Globus pallidus (tissue), 1 donor: Measurements from ENCODE around the gene DRAXIN.

Experiments
- DNase-seq: peaks from one replicate; pipeline ENCODE4 v3.0.0-alpha.2; 2015; ENCODE audit warnings: low spot score

Gene DRAXIN

DNA sequence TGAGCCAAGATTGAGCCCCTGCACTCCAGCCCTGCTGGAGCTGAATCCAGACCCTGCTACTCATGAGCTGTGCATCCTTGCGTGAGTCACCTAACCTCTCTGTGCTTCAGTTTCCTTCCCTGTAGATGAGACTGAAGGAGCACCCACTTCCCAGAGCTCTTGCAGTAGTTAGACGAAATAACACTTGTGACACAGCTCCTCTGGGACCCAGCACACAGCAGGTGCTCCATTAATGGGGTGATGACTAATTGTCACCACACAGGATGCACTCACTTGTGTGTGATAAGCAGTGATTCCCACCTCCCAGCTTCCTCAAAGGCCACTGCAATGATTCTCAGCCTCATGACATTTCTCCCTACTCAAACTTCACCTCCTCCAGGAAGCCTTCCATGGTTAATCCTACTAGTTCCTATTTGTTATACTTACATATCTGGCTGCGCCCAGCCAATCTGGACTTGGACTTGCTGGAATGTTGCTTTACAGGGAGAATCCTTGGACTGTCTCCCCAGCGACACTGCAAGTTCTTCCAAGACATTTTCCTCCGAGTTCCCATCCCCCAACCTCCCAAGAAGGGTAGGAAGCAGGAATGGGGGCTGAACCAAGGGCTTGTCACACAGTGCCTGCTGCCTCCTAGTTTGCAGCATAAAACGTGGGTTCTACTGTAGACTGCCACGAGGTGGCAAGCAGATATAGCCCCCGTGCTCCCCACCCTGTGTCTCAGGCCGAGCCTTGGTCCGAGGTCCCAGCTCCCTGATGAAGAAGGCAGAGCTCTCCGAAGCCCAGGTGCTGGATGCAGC lies 17.2 kb downstream of the DRAXIN start:
- DNase-seq = no peak

DNA sequence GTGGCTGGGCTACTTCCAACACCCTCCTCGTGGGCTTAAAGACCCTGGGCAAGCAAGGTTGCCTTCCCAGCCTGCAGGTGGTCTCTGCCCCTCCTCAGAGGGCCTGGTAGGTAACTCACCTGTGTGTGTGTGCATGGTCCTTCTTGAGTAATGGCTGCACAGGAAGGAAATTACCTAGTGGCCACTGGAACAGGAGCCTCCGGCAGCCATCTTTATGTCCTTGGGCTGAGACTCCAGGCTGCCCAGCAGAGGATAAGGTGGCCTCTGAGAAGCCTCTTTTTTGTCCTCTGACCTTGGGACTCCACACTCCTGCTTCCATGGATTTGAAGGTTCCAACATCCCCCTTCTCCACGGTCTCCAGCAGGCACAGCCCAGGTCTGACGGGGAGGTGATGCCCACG lies 20.0 kb downstream of the DRAXIN start:
- DNase-seq = no peak

DNA sequence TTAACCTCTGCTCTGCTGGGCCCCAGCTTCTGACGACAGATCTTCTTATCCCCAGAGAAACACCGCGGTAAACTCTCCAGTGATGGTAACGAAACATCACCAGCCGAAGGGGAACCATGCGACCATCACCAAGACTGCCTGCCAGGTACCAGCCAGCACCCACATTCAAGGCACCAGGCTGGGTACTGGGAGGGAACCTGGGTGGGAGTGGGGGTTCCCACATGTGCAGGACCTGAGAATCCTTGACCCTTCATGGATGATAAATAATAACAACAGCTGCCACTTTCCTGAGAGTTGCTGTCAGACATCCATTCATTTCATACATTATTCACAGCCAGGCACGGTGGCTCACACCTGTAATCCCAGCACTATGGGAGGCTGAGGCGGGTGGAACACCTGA lies 20.8 kb downstream of the DRAXIN start:
- DNase-seq = no peak

DNA sequence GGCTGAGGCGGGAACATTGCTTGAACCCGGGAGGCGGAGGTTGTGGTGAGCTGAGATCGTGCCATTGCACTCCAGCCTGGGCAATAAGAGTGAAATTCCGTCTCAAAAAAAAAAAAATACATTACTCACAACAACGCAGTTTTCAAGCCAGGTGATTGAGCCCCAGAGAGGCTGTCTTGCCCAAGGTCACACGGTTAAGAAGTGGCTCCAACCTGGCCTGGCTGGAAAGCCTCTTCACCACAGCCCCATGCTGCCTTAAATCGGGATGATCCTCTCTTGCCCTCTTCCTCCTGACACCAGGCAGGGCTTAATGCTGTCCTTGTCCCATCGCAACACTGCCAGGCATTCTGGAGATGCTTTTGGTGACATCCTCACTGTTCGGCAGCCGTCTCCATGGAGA lies 21.6 kb downstream of the DRAXIN start:
- DNase-seq = no peak

DNA sequence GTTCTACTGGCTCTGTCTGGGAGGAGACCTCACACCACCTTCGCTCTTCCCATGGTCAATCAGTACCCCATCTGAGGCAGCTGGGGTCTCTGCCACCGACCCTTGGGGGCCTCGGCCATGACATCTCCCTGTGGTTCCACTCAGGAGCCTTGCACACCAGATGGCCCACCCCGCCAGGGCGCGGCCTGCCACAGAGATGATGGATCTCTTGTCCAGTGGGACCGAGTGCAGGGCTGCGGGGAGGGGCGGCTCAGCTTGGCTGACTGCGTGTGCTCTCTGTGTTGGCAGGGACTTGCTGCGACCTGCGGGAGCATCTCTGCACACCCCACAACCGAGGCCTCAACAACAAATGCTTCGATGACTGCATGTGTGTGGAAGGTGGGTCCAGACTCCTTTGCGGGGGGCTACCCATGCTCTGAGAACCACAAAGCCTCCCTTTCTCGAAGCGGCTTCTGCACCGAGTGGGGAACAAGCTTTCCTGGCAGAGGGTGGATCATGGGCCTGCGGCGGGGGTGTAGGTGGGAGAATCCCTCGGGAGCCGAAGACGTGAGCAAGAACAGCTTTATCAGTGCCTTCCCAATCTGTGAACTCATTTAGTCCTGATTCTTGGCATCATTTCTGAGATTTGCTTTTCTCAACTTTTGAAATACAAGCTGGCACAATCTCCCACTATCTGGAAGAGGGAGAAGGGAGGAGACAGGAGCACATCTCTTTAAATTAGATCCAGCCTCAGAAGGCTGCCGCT lies 23.5 kb downstream of the DRAXIN start:
- DNase-seq = no peak

DNA sequence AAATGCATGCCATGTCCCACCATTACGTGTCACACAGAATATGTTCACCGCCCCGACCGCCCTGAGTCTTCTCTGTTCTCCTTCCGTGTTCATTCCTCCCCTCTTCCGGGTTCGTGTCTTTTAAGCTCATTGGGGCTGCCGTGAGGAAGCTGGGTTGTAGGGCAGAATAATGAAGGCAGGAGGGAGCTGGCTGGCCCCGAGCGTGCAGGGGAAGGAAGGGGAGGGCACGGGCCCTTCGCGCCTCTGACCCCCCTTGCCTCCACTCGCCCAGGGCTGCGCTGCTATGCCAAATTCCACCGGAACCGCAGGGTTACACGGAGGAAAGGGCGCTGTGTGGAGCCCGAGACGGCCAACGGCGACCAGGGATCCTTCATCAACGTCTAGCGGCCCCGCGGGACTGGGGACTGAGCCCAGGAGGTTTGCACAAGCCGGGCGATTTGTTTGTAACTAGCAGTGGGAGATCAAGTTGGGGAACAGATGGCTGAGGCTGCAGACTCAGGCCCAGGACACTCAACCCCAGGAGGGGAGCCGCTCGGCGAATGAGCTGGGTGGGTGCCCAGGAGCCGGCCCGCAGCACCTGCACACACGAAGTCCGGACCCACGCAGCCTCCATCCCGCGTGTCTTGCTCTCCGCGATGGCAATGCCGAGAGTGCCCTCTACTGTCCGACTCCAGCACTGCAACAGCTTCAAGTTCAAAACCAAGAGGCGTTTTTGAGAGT lies 28.0 kb downstream of the DRAXIN start:
- peak; percentile 78 for DNase-seq

DNA sequence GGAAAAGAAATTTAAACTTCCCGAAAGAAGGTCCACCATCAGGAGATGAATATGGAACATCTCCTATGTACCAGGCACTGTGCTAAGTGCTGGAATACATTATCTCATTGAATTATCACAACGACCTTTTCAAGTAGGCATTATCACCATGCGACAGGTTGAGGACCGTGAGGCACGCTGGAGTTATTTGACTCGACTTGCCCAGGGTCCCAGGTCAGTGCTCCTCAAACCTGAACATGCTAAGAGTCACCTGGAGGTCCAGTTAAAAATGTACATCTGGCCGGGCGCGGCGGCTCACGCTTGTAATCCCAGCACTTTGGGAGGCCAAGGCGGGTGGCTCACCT lies 28.5 kb downstream of the DRAXIN start:
- DNase-seq = no peak

DNA sequence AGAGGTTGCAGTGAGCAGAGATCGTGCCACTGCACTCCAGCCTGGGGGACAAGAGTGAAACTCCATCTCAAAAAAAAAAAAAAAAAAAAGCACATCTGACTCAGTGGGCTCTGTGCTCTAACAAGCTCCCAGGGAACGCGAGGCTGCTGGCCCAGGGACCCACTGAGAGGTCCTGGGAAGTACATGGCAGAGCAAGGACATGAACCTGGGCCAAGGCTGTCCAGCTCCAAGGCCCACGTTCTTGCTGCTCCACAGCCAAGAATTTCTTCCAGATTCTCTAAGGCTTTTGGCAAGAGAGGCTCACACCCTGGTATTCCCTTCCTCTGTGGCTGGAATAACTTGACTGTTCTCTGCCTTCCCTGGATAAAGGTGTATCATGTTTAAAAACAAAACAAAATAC lies 29.0 kb downstream of the DRAXIN start:
- DNase-seq = no peak

DNA sequence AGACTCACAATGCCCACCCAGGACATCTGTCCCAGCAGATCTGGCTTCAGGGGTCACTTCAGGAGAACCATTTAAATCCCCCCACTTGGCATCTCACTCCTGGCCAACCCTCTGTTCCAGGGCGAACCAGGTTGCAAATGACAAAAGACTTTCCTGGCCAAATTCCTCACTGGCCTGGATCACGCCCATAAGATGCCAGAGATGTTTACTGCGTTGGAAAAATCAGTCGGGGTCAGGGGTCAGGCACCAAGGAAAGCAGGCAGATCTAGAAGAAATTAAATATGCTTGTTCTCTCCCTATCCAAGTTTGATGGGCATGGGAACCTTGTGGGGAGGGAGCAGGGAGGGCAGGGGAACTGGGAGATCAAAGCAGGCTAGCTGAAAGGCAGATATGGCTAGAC lies 29.8 kb downstream of the DRAXIN start:
- DNase-seq = no peak

DNA sequence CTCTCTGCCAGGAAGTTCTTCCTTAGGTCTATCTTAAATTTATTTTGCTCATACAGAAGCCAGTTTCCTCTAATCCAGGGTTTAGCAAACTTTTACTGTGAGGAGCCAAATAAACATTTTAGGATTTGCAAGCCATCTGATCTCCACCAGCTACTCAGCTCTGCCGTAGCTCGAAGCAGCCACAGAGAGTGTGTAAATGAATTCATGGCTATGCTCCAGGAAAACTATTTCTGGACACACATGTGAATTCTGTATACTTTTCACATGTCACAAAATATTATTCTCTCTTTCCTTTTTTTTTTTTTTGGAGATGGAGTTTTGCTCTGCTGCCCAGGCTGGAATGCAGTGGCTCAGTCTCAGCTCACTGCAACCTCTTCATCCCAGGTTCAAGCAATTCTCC lies 31.0 kb downstream of the DRAXIN start:
- DNase-seq = no peak

DNA sequence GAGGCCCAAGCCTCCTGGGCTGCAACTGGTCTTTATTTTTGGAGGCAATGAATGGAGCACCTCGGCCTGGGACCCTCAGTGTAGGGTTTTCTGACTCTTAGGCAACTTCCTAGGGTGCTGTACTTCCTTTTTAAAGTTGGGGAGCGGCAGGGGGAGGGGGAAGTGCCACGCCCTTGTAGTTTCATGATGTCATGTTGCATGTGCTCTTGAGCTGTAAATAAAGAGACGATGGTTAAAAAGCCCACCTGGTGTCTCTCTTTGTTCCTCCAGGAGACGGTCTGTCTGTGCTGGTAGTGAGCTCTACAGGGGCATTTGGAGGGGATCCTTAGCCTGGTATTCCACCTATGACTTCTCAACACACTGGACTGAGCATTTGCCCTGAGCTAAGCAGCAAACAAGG lies 34.1 kb downstream of the DRAXIN start:
- DNase-seq = no peak

DNA sequence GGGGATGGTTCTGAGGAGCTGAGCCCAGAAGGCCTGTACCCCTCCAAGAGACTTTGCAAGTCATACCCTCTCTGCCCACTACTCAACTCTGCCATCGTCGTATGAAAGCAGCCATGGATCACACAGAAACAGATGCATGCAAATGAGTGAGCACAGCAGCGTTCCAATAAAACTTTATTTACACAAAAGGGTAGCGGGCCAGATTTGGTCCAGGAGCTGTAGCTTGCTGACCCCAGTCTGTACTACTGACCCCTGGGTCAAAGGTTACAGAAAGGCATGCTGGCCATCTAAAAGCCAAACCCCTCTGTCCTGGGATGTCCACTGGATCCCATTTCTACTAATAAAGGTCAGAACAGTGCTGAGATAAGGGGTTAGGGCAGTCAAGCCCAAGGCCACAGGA lies 35.6 kb downstream of the DRAXIN start:
- DNase-seq = no peak

DNA sequence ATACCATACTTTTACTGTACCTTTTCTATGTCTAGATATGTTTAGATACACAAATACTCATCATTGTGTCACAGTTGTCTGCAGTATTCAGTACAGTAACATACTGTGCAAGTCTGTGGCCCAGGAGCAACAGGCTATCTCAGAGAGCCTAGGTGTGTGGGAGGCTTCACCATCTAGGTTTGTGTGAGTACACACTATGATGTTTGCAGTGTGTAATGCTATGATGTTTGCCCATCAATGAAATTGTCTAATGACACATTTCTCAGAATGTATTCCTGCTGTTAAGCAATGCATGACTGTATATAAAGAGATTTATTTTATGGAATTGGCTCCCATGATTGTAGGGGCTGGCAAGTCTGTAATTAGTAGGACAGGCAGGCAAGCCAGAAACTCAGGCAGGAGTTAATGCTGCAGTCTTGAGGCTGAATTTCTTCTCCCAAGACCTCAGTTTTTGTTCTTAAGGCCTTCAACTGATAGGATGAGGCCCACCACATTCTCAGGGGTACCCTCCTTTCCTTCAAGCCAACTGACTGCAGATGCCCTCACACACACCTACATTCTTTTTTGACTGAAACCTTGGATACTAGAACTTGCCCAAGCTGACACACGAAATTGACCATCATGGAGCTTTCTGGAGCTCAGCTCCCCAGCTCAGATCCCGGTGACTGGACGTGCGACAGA lies 36.8 kb downstream of the DRAXIN start:
- DNase-seq = no peak

DNA sequence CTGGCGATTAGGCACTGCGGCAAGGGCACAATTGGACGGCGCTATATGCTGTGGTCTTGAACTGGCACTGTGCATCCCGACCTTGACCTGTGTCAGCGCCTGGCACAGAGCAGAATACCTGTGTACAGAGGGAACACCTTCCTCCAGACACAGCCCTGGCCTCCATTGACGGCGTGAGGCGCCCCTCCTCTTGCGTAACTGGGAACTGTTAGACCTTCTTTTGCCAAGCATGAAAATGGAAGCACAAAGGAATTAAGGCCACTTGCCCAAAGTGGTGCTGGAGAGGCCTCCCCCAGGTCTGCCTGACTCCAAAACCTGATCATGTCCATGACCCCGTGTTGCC lies 37.6 kb downstream of the DRAXIN start:
- no peak for DNase-seq

DNA sequence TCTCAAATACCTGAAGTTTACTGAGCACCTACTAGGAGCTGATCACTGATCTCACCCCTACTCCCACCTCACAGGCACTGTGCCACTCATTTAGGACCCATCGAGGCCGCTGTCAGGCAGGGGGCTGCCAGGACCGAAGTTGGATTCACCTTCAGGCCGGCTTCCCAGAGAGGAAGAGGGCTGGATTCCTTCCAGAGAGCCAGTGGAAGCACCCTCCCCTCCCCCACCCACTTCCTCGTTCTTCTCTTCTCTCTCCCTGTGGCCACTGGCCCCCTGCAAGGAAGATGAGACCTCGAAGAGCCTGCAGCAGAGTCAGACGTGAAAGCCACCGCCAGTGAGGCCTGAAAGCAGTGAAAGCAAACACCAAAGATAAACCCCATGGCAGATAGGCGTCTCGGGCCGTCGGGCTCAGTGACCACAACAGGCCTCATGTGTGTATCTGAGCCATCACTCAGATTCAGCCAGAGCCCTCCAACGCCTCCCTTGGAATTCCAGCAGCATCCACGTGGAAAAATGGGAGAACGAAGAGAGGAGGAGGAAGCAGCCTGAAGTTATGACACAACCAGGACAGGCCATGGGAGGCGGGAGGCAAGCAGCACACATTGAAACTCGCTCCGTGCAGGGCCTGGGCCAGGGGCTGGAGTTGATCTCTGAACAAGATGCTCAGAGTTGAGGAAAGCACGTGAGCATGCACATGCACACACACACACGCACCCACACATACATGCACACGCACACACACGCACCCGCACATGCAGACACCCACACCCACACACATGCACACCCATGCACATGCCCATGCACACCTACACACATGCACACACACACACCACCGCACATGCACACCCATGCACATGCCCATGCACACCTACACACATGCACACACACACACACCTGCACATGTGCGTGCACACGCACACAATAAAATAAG lies 38.3 kb downstream of the DRAXIN start:
- DNase-seq = no peak

DNA sequence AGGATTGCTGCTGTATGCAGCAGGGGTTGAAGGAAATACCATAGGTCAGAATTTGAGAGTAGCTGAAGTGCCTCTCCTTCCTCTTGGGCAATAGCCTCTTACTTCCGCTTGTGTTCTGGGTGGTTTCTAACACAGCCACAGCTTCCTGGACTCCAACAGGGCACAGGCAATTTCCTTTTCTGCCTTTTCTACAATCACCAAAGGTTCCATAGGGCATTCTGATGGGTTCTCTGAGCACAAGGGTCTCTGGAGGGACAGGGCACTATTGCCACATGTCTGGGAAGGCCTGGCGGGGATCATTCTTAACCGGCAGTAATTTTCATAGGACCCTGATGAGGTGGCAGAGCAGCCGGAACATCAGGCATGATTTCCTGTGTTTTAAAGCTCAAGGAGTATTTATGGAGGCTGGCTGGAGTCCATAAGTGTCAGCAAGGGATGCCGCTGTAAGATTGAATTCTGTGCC lies 39.0 kb downstream of the DRAXIN start:
- DNase-seq = no peak

DNA sequence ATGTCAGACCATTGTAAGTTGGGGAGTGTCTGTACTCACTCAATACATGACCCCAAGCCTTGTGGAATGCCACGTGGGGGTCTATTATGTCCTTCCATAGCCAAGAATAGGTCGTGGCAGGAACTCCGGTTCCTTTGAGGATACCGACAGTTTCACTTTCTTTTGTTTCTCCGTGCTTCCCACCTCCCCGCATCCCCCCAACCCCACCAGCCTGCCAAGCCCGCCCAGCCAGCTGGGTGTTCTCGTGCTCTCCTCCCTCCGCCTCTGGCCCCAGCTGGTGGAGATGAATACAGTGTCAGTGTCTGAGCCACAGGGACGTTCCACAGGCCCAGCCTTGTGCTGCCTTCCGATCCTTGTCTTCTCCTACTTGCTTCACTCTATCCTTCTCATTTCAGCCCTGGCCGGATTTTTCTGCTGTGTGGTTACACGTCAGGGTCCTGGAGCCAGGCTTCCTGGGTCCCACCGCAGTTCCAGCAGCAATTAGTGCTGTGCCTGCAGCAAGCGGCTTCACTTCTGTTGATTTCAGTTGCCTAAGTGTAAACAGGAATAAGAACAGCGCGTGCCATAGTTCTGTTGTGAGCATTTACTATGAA lies 40.3 kb downstream of the DRAXIN start:
- peak; percentile 95 for DNase-seq

DNA sequence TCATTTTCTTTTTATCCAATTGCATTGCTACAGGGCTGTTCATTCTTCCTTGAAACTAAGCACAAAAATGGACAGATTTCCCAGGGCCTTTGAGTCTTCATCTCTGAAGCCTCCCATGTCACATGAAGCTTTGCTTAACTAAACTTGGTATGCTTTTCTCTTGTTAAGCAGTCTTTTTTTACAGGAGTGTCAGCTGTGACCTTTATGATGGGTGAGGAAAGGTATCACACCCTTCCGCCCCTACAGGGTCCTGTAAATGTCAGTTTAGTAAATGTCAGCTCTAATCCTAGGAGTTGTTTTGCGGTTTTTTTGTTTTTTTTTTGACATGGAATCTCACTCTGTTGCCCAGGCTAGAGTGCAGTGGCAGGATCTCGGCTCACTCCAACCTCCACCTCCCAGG lies 41.8 kb downstream of the DRAXIN start:
- DNase-seq = no peak

DNA sequence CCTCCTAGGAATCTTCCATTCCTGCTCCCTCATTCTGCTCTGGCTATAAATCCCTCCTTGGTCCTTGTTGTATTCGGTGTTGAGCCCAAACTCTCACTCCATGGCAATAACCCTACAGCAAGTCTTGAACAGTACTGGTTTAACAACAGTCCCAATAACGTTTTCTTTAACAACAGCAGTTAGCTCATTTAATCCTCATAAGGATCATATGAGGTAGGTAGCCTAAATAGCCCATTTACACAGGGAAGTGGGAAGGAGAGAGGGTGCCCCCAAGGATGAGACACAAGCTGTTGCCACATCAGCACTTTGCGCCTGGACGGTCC lies 44.0 kb downstream of the DRAXIN start:
- no peak for DNase-seq

DNA sequence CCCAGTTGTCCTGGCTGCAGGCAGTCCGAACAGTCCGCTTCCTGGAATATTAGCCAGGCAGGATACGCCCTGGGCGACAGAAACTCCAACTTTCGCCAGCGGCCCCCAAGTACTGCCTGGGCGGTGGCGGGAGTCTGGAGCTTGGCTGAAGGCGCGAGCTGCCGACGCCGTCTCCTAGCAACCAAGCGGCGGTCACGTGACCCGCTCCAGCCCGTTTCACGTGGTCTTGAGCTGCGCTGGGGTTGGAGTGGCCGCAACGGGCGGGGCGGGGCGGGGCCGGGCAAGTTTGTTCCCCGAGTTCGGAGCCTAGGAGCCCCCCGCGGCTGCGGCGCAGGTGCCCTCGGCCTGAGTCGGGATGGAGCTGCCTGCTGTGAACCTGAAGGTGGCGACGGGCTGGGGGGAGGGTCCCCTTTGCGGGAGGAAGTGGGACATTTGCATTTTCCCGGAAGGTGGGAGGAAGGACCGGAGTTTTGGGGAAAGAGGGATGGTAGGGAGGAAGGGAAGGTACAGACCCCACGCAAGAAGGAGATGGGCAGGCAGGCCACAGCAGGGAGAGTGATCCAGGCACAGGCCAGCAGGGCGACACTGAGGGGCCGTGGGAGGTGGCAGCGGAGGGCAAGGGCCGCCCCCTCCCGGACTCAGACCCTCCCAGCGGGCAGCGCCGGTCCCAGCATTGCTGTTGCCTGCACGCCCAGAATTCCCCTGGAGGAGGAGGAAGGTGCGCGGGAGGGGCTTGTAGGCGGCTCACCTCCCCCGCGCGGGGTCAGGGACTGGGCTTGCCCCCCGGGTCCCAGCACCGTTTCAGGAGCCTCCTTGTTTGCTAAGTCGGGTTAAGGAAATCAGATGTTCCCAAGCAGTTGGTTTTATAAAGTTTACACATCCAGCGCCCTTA lies 44.6 kb downstream of the DRAXIN start, which contains the start of gene AGTRAP:
Gene AGTRAP, plus strand, starts transcription at position 283 of the 892 bp plus-strand sequence. Its CDS starts 73 bp downstream, at position 356.
- DNase-seq = peak; percentile 94
